NCI-H2107 treated with DMSO at 0.1 percent for 48 hours (cell line): ENCODE data around the gene RECK.
"Not testable (repeated sequence)": the region's sequence is repeated elsewhere in the genome, so short reads cannot be mapped to it uniquely, and the experiment has no call there.

Experiments
- DNase-seq: peaks from one replicate; lab custom pipeline; 2025; ENCODE audit not compliant: unreplicated experiment; lab: John Stamatoyannopoulos, UW

Gene RECK, protein sequence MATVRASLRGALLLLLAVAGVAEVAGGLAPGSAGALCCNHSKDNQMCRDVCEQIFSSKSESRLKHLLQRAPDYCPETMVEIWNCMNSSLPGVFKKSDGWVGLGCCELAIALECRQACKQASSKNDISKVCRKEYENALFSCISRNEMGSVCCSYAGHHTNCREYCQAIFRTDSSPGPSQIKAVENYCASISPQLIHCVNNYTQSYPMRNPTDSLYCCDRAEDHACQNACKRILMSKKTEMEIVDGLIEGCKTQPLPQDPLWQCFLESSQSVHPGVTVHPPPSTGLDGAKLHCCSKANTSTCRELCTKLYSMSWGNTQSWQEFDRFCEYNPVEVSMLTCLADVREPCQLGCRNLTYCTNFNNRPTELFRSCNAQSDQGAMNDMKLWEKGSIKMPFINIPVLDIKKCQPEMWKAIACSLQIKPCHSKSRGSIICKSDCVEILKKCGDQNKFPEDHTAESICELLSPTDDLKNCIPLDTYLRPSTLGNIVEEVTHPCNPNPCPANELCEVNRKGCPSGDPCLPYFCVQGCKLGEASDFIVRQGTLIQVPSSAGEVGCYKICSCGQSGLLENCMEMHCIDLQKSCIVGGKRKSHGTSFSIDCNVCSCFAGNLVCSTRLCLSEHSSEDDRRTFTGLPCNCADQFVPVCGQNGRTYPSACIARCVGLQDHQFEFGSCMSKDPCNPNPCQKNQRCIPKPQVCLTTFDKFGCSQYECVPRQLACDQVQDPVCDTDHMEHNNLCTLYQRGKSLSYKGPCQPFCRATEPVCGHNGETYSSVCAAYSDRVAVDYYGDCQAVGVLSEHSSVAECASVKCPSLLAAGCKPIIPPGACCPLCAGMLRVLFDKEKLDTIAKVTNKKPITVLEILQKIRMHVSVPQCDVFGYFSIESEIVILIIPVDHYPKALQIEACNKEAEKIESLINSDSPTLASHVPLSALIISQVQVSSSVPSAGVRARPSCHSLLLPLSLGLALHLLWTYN

DNA sequence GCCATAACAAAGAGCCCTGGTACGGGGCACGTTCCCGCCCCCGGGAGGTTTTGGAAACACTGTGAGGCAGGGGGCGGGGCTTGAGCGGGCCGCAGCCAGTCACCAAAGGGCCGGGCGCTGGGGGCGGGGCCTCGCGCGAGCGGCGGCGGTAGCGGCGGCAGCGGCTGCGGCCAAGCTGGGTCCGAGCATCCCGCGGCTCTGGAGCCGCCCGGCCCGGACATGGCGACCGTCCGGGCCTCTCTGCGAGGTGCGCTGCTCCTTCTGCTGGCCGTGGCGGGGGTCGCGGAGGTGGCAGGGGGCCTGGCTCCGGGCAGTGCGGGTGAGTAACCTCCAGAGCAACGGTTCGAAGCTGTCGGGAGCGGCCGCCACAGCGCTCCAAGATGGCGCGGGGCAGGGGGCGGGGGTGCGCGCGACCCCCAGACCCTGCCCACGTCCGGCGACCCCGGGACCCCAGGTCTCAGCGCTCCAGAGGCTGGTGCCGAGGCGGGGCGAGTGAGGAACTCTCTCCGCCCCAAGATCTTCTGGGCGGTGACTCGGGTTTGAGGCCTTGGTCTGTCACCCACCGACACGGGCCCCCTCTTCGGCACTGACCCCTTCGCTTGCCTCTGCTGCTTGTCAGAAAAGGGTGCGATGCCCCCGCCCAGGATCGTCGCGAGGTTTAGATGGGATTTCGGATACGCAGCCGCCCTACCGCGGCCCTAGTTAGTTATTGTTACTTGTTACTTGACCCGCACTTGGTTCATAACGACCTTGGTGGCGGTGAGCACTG is at the start of gene RECK:
Gene RECK (plus strand): TSS at position 134 of the 769 bp plus-strand sequence. CDS start 86 bp downstream, at position 220.
- DNase-seq: peak; percentile 44

- no peak for DNase-seq
Observed at GRCh38 chr9:35990155-35990554, 46.6 kb upstream of the RECK start.

DNA sequence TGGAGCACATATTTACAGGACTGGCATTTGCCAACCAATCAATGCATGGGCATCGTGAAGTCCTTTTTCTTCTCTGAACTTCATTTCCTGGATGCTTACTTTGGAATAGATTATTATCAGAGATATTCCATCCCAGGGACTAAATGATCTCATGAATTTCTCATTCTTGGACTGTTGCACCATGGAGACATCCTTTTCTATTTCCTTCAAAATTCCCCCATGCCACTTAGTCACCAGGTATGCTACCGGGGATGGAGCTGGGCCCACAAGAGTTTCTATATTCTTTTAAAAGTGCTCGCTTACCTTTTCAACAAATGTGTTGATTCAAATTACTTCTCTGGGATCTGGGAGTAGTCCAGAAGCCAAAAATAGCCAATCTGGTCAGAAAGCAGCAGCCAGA is 43.6 kb upstream of the RECK start:
- DNase-seq: not testable (repeated sequence)

- peak; percentile 2 for DNase-seq
Observed at GRCh38 chr9:35993976-35994720, 42.6 kb upstream of the RECK start.

- DNase-seq: no peak
Observed at GRCh38 chr9:35994959-35995358, 41.8 kb upstream of the RECK start.

DNA sequence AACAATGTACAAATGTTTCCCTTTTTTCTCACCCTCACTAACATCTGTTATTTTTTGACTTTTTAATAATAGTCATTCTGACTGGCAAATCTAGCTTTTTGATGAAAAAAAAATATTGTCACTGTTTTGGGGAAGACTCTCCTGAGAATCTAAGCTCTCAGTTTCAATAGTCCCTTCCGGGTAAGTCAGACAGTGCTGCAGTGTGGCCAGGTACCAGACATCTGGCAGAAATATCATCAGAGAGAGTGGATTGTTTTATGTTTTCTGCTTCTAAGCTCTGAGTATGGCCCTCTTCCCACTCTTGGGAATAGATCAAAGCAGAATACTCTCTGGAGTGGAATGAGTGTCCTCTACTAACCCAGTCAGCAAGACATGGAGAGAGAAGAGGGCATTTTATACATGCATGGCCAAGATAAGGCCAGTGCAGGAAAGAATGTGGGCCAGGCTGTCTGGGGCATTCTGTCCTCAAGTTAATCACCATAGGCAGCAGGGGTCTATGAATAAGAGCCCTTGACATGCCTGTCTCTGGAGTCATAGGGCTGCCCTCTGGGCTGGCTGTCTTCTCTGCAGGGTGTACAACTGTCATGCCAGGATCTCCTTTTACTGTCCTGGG is 40.2 kb upstream of the RECK start:
- no peak for DNase-seq

- DNase-seq: not testable (repeated sequence)
Observed at GRCh38 chr9:35997016-35997415, 39.7 kb upstream of the RECK start.

- no peak for DNase-seq
Observed at GRCh38 chr9:35998333-35998732, 38.4 kb upstream of the RECK start.

GRCh38 chr9:36005891-36006290 is 30.8 kb upstream of the RECK start:
- DNase-seq: no peak

DNA sequence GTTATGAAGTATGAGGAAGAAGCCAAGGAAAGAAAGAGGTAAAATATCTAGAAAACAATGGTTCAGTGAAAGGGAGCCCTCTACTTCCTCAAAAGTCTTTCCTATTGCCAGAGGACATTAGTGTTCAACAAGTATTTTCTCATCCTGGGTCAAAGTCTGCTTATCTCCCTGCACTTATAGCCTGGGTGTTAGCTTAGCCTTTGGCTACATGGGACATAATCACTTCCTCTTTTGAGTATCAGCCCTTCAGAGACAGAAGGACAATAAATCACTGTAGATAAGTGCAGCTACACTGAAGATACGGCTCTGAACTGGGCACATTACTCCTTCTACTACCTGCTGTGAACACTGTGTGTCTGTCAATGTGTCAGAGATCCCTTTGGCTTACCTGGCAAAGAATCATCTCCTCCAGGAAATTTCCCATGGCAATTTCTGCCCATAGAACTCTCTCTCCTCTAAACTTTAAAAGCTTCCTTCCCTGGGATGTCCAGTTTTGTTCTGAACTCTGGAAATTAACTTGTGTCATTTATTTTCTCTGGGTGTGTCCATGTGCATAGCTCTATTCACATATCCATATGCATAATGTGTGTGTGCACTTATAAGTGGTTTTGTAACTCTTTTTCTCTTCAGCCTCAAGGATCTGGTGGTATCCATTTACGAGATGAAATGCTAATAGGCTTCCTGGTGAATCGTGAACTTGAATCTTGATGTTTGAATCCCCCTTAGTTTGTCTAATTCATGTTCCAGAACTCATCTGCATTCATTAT is 30.0 kb upstream of the RECK start:
- DNase-seq: no peak

GRCh38 chr9:36007316-36007708 is 29.4 kb upstream of the RECK start:
- no peak for DNase-seq

DNA sequence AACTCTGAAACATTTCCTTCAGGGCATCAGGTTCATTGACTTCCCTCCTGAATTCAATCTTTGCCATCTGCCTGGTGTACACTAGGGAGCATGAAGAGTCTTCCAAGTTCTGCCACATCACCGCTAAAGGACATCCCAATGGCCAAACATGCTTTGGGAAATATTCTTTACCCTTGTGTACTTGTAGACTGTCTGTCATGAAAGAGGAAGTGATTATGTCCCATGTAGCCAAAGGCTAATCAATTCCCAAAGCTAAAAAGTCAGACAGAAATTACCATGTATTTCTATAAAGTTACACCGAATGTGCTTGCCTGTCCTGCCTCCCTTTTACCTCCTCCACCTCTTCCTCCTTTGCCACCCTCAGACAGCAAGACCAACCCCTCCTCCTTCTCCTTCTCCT is 28.9 kb upstream of the RECK start:
- no peak for DNase-seq

DNA sequence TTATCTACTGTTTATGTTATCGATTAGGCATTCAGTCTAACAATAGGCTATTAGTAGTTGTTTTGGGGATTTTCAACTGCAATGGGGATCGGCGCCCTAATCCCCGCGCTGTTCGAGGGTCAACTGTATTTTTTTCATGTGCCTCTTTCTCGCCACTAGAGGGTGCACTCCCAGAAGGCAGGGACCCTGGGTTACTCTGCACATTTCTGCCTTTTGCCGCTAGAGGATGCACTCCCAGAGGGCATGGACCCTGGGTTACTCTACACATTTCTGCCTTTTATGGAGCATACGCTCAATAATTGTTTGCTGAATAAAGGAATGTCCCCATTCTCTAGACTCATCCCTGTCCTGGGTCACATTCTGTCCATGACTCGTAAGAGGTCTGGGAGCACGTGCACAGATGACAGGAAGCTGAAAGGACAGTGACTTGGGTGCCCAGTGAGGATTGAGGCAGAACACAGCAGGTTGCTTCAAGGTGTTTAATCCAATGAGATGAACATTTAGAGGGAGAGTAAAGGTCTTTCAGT is 27.9 kb upstream of the RECK start:
- peak; percentile 75 for DNase-seq

DNA sequence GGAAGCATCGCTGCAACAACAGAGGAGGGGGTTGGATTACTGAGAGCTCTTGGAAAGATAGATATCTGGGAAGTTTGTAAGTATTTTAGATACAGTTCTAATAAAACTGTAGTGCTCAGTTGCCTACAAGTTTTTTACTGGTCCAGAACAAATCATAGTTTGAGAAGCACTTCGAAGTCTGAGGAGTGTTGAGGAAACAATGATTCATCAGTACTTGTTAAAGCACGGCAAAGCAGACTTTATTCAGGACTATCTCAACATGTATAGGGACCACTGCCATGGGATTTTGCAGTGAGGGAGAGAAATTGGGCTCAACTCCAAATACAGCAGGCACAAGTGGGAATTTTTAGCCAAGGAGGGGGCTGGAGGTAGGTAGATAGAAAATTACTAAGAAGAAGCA is 25.3 kb upstream of the RECK start:
- no peak for DNase-seq

GRCh38 chr9:36017278-36017677 is 19.4 kb upstream of the RECK start:
- DNase-seq: no peak

- DNase-seq: no peak
Observed at GRCh38 chr9:36018129-36018528, 18.6 kb upstream of the RECK start.

- DNase-seq: no peak
Observed at GRCh38 chr9:36018891-36019720, 17.6 kb upstream of the RECK start.

DNA sequence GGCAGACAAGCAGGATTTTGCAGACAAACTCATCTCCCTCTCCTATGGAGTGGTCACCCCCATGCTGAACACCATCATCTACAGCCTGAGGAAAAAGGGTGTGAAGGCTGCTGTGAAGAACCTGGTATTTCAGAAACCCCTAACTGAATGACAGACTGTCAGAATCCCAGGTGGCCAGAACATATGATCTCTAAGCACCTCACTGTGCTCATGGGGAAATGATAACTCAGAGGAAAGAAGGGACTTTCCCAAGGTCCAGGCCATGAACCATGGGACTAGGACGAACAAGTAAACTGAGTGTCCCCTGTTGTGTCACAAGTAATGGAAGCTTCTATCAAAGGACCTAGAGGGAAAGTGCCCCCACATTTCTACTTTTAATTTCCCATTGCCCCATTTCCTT is 14.7 kb upstream of the RECK start:
- DNase-seq: no peak
